ENCODE results near the gene MS4A4E.

GRCh38 chr11:60282286-60282685 is 39.3 kb upstream of the MS4A4E start:
- TF ChIP-seq EZH2 (IDR thresholded peaks at IDR 0.05; ENCODE audit: low read length) = no peak
- TF ChIP-seq, protein P1, sequence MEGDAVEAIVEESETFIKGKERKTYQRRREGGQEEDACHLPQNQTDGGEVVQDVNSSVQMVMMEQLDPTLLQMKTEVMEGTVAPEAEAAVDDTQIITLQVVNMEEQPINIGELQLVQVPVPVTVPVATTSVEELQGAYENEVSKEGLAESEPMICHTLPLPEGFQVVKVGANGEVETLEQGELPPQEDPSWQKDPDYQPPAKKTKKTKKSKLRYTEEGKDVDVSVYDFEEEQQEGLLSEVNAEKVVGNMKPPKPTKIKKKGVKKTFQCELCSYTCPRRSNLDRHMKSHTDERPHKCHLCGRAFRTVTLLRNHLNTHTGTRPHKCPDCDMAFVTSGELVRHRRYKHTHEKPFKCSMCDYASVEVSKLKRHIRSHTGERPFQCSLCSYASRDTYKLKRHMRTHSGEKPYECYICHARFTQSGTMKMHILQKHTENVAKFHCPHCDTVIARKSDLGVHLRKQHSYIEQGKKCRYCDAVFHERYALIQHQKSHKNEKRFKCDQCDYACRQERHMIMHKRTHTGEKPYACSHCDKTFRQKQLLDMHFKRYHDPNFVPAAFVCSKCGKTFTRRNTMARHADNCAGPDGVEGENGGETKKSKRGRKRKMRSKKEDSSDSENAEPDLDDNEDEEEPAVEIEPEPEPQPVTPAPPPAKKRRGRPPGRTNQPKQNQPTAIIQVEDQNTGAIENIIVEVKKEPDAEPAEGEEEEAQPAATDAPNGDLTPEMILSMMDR (optimal IDR thresholded peaks at IDR 0.05 in 1 of 3, IDR thresholded peaks at IDR 0.05 in 1 of 3, conservative IDR thresholded peaks at IDR 0.05 in 1 of 3; ENCODE audit: extremely low read depth in 1 of 3, insufficient read depth in 2 of 3, low read length in 3 of 3) = no peak
